ENCODE results near the gene GCNT2.

GCNT2 gene

DNA sequence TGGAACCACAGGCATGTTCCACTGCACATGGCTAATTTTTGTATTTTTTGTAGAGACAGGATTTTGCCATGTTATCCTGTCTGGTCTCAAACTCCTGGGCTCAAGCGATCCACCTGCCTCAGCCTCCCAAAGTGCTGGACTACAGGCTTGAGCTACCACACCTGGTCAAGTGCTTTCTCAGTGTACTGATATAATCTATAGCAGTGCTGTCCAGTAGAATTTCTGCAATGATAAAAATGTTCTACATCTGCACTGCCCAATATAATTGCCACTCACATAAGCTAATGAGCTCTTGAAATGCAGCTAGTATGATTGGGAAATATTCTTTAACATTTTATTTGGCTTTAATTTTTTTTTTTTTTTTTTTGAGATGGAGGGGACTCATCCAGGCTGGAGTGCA is 109.0 kb downstream of the GCNT2 start:
- H3K36me3 ChIP-seq: peaks cover 0 to 5% (median 0%) of the 10 kb centered on the region in 11 experiments; a peak in 1 of 22 replicates
- no peak overlapping the region for H3K4me2 ChIP-seq
- H3K27me3 ChIP-seq: no peaks in the 10 kb centered on the region
- H3K9ac ChIP-seq: no peak overlapping the region
- peaks cover 0 to 35% (median 14%) of the 10 kb centered on the region in 10 experiments; a peak in 12 of 20 replicates for H3K4me1 ChIP-seq
- H3K9me3 ChIP-seq (replicated peaks in 1 of 11): no peaks in the 10 kb centered on the region
- no peak overlapping the region for H3K4me3 ChIP-seq
- TF ChIP-seq Cebpa-rat (IDR thresholded peaks at IDR 0.05): no peak
- H3K27ac ChIP-seq: no peak overlapping the region
- no peaks in the 10 kb centered on the region for H4K20me1 ChIP-seq

DNA sequence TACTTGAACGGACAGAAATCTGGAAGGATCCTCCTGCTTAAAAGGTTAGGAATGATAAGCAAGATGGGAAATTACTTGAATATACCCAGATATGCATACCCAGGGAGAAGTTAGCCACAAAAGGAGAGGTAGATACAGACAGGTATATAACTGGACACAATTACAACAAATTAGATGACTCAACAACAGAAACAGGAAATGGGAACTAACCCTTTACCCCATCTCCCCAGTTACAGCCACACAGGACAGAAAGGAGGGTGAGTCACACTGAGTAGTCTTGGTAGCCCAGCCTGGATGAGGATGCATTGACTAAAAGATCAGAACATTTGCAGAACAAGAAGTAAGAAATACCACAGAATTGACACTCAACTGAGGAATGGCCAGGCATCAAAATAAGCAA is 112.1 kb downstream of the GCNT2 start:
- Histone ChIP-seq H3K9ac (no peak overlapping the region), H3K4me1 (peaks cover 0 to 41% (median 19%) of the 10 kb centered on the region in 10 experiments; a peak in 12 of 20 replicates), H3K27ac (peak overlapping the region in 3 of 11 experiments; percentile 42 to 71 (median 67); a peak in 7 of 22 replicates), H3K9me3 (replicated peaks in 1 of 11) (peaks cover 0 to 2% (median 0%) of the 10 kb centered on the region in 11 experiments; a peak in 4 of 22 replicates), H4K20me1 (no peaks in the 10 kb centered on the region), H3K27me3 (no peaks in the 10 kb centered on the region), H3K4me3 (no peak overlapping the region), H3K4me2 (peak overlapping the region in 7 of 11 experiments; percentile 2 to 80 (median 64); a peak in 12 of 22 replicates), H3K36me3 (no peaks in the 10 kb centered on the region)
- no peak for TF ChIP-seq Cebpa-rat (IDR thresholded peaks at IDR 0.05)

GRCh38 chr6:10640412-10640811 is 119.3 kb downstream of the GCNT2 start:
- Histone ChIP-seq H3K9ac (no peak overlapping the region), H3K27ac (peak overlapping the region in 2 of 11 experiments; percentile 85 to 88; a peak in 2 of 22 replicates), H3K36me3 (no peaks in the 10 kb centered on the region), H3K4me3 (no peak overlapping the region), H3K27me3 (no peaks in the 10 kb centered on the region), H3K4me2 (peak overlapping the region in 1 of 11 experiments; percentile 83; a peak in 2 of 22 replicates), H3K4me1 (peaks cover 14 to 75% (median 46%) of the 10 kb centered on the region in 10 experiments), H4K20me1 (no peaks in the 10 kb centered on the region), H3K9me3 (replicated peaks in 1 of 11) (peaks cover 0 to 25% (median 0%) of the 10 kb centered on the region in 11 experiments; a peak in 5 of 22 replicates)
- no peak for TF ChIP-seq Cebpa-rat (IDR thresholded peaks at IDR 0.05)

- H3K9ac ChIP-seq: no peak overlapping the region
- TF ChIP-seq Cebpa-rat (IDR thresholded peaks at IDR 0.05): no peak
- no peaks in the 10 kb centered on the region for H3K36me3 ChIP-seq
- H3K9me3 ChIP-seq (replicated peaks in 1 of 11): peaks cover 0 to 28% (median 0%) of the 10 kb centered on the region in 11 experiments; a peak in 5 of 22 replicates
- H3K4me2 ChIP-seq: peak overlapping the region in 5 of 11 experiments; percentile 24 to 87 (median 77); a peak in 8 of 22 replicates
- peaks cover 14 to 80% (median 48%) of the 10 kb centered on the region in 10 experiments for H3K4me1 ChIP-seq
- H4K20me1 ChIP-seq: no peaks in the 10 kb centered on the region
- H3K27me3 ChIP-seq: no peaks in the 10 kb centered on the region
- no peak overlapping the region for H3K4me3 ChIP-seq
- H3K27ac ChIP-seq: peak overlapping the region in 7 of 11 experiments; percentile 4 to 88 (median 77); a peak in 13 of 22 replicates
Measured at GRCh38 chr6:10641528-10641927, 120.4 kb downstream of the GCNT2 start.

GRCh38 chr6:10643201-10643651 is 122.1 kb downstream of the GCNT2 start:
- Histone ChIP-seq H3K4me3 (peak overlapping the region in 2 of 10 experiments; percentile 8 to 33; a peak in 2 of 20 replicates), H3K27me3 (no peaks in the 10 kb centered on the region), H4K20me1 (no peaks in the 10 kb centered on the region), H3K9ac (peak overlapping the region in 6 of 11 experiments; percentile 23 to 68 (median 53); a peak in 11 of 22 replicates), H3K4me1 (peaks cover 14 to 71% (median 44%) of the 10 kb centered on the region in 10 experiments), H3K9me3 (replicated peaks in 1 of 11) (peaks cover 0 to 32% (median 0%) of the 10 kb centered on the region in 11 experiments; a peak in 5 of 22 replicates), H3K27ac (peak overlapping the region in 10 of 11 experiments; percentile 25 to 88 (median 76); a peak in 20 of 22 replicates), H3K36me3 (no peaks in the 10 kb centered on the region), H3K4me2 (peak overlapping the region; percentile 24 to 87 (median 76); a peak in 21 of 22 replicates)
- TF ChIP-seq Cebpa-rat (IDR thresholded peaks at IDR 0.05): peak in 7 of 11 experiments; percentile 26 to 83 (median 43); a peak in 8 of 22 replicates

DNA sequence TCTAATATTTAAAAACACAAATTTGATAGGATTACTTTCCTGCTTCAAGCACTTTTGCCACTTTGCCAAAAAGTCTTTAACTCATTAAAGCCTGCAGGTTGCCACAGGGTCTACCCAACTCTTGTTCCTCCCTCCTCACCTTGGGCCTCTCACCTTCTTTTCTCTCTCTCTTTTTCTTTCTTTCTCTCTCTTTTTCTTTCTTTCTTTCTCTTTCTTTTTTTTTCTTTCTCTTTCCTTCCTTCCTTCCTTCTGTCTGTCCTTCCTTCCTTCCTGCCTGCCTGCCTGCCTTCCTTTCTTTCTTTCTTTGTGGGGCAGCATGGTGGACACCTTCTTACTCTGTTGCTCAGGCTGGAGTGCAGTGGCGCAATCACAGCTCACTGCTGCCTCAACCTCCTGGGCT is 123.1 kb downstream of the GCNT2 start:
- Histone ChIP-seq H4K20me1 (no peaks in the 10 kb centered on the region), H3K4me2 (peak overlapping the region in 10 of 11 experiments; percentile 24 to 87 (median 76); a peak in 18 of 22 replicates), H3K27me3 (no peaks in the 10 kb centered on the region), H3K4me3 (peak overlapping the region in 1 of 10 experiments; percentile 49; a peak in 2 of 20 replicates), H3K27ac (peak overlapping the region in 10 of 11 experiments; percentile 20 to 88 (median 76); a peak in 18 of 22 replicates), H3K4me1 (peaks cover 14 to 61% (median 42%) of the 10 kb centered on the region in 10 experiments), H3K36me3 (no peaks in the 10 kb centered on the region), H3K9me3 (replicated peaks in 1 of 11) (peaks cover 0 to 23% (median 0%) of the 10 kb centered on the region in 11 experiments; a peak in 3 of 22 replicates), H3K9ac (peak overlapping the region in 2 of 11 experiments; percentile 60 to 68; a peak in 2 of 22 replicates)
- no peak for TF ChIP-seq Cebpa-rat (IDR thresholded peaks at IDR 0.05)

DNA sequence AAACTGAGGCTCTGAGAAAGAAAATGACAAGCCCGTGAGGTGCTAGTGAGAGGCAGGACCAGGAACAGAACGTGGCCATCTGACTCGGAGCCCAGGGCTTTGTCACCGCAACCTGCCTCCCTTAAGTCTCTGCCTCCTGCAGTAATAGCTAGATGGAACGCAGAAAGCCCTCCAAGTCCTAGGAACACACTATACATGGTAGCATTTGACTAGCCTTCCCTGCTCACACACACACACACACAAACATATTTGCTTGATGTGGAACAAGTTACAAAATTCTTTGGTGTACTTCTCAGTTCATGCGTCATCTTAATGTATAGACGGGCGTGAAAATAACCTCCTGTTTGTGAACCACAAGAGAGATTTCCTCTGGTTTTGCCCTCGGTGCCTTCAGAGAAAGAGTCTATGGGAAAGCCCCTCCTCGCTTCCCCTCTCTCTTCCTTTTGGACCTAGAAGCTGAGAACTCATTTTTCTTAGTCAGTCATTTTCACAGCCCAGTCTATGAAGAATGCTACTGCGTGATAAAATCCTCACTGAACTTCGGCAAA is 134.4 kb downstream of the GCNT2 start:
- Histone ChIP-seq H3K36me3 (no peaks in the 10 kb centered on the region), H3K9ac (peak overlapping the region in 5 of 11 experiments; percentile 31 to 60 (median 40); a peak in 6 of 22 replicates), H3K4me3 (peak overlapping the region in 2 of 10 experiments; percentile 15 to 26; a peak in 3 of 20 replicates), H3K27me3 (no peaks in the 10 kb centered on the region), H4K20me1 (no peaks in the 10 kb centered on the region), H3K27ac (peak overlapping the region in 7 of 11 experiments; percentile 27 to 68 (median 59); a peak in 13 of 22 replicates), H3K4me2 (peak overlapping the region; percentile 20 to 93 (median 65)), H3K4me1 (peaks cover 8 to 37% (median 14%) of the 10 kb centered on the region in 10 experiments; a peak in 19 of 20 replicates), H3K9me3 (replicated peaks in 1 of 11) (peaks cover 3 to 20% (median 12%) of the 10 kb centered on the region in 11 experiments; a peak in 17 of 22 replicates)
- no peak for TF ChIP-seq Cebpa-rat (IDR thresholded peaks at IDR 0.05)

- Histone ChIP-seq H3K4me2 (no peak overlapping the region), H3K27ac (no peak overlapping the region), H3K4me1 (peaks cover 8 to 29% (median 14%) of the 10 kb centered on the region in 10 experiments; a peak in 19 of 20 replicates), H4K20me1 (no peaks in the 10 kb centered on the region), H3K27me3 (no peaks in the 10 kb centered on the region), H3K9ac (no peak overlapping the region), H3K36me3 (no peaks in the 10 kb centered on the region), H3K9me3 (replicated peaks in 1 of 11) (peaks cover 18 to 49% (median 31%) of the 10 kb centered on the region in 11 experiments; a peak in 20 of 22 replicates), H3K4me3 (no peak overlapping the region)
- no peak for TF ChIP-seq Cebpa-rat (IDR thresholded peaks at IDR 0.05)
Measured at GRCh38 chr6:10658910-10659698, 138.0 kb downstream of the GCNT2 start.
